Central memory CD8-positive, alpha-beta T cell (primary cell): ENCODE measurements around the gene LAMC2.

ENCODE experiments used
- ATAC-seq: fragments of 150-1000 bp; cut with Tn5 transposase; replicated peaks from 2 replicates; pipeline ENCODE4 v1.10.0; 2022; ENCODE audit warnings: mild to moderate bottlenecking, moderate FRiP score, moderate number of reproducible peaks; ENCODE audit not compliant: poor library complexity, severe bottlenecking; ENCODE audit errors: extremely low read depth
- DNase-seq, 2 donors: peaks; one replicate each; pipeline ENCODE4 v3.0.0; 2021; ENCODE audit warnings: low spot score in 2 of 2
- H3K27ac Mint-ChIP-seq: one replicate; pipeline ENCODE4 v1.8.0; 2022; ENCODE audit warnings: low read depth, mild to moderate bottlenecking, moderate library complexity, mixed read lengths
- H3K27me3 Mint-ChIP-seq: one replicate; pipeline ENCODE4 v1.8.0; 2022; ENCODE audit warnings: mixed read lengths
- H3K36me3 Mint-ChIP-seq: one replicate; pipeline ENCODE4 v1.8.0; 2022; ENCODE audit warnings: mild to moderate bottlenecking, moderate library complexity, mixed read lengths; ENCODE audit not compliant: insufficient read depth
- H3K4me1 Mint-ChIP-seq: one replicate; pipeline ENCODE4 v1.8.0; 2022; ENCODE audit warnings: mixed read lengths
- H3K4me3 Mint-ChIP-seq: one replicate; pipeline ENCODE4 v1.8.0; 2022; ENCODE audit warnings: mild to moderate bottlenecking, moderate library complexity, mixed read lengths
- H3K9me3 Mint-ChIP-seq: one replicate; pipeline ENCODE4 v1.8.0; 2022; ENCODE audit warnings: mixed read lengths

Gene LAMC2

GRCh38 chr1:183219616-183220009 is 33.5 kb downstream of the LAMC2 start:
- no peak overlapping the region for H3K27ac Mint-ChIP-seq
- H3K4me3 Mint-ChIP-seq: no peak overlapping the region
- H3K27me3 Mint-ChIP-seq: peaks cover 18% of the 10 kb centered on the region
- DNase-seq: no peak
- H3K4me1 Mint-ChIP-seq: peaks cover 6% of the 10 kb centered on the region
- H3K36me3 Mint-ChIP-seq: no peaks in the 10 kb centered on the region
- ATAC-seq: no peak
- no peaks in the 10 kb centered on the region for H3K9me3 Mint-ChIP-seq

- Mint-ChIP-seq H3K4me3 (no peak overlapping the region), H3K36me3 (peaks cover 2% of the 10 kb centered on the region), H3K9me3 (no peaks in the 10 kb centered on the region), H3K4me1 (peaks cover 6% of the 10 kb centered on the region), H3K27ac (no peak overlapping the region), H3K27me3 (peaks cover 13% of the 10 kb centered on the region)
- ATAC-seq (no peak), DNase-seq (no peak)
Measured at GRCh38 chr1:183222909-183223308, 36.8 kb downstream of the LAMC2 start.

- Mint-ChIP-seq H3K4me3 (no peak overlapping the region), H3K27ac (no peak overlapping the region), H3K36me3 (peaks cover 2% of the 10 kb centered on the region), H3K9me3 (no peaks in the 10 kb centered on the region), H3K27me3 (peaks cover 13% of the 10 kb centered on the region), H3K4me1 (peaks cover 6% of the 10 kb centered on the region)
- no peak for DNase-seq
- no peak for ATAC-seq
Measured at GRCh38 chr1:183223467-183223866, 37.4 kb downstream of the LAMC2 start.

GRCh38 chr1:183226361-183226760 is 40.3 kb downstream of the LAMC2 start:
- Mint-ChIP-seq H3K4me1 (no peaks in the 10 kb centered on the region), H3K9me3 (no peaks in the 10 kb centered on the region), H3K36me3 (peaks cover 2% of the 10 kb centered on the region), H3K27me3 (peaks cover 13% of the 10 kb centered on the region), H3K27ac (no peak overlapping the region), H3K4me3 (no peak overlapping the region)
- ATAC-seq: no peak
- no peak for DNase-seq

- Mint-ChIP-seq H3K36me3 (peaks cover 2% of the 10 kb centered on the region), H3K27ac (no peak overlapping the region), H3K4me3 (no peak overlapping the region), H3K4me1 (no peaks in the 10 kb centered on the region), H3K27me3 (peaks cover 13% of the 10 kb centered on the region), H3K9me3 (no peaks in the 10 kb centered on the region)
- DNase-seq: no peak
- no peak for ATAC-seq
Measured at GRCh38 chr1:183226963-183227362, 40.9 kb downstream of the LAMC2 start.

- no peak for ATAC-seq
Measured at GRCh38 chr1:183227422-183228346, 41.6 kb downstream of the LAMC2 start.

GRCh38 chr1:183228347-183229220 is 42.5 kb downstream of the LAMC2 start:
- Mint-ChIP-seq H3K36me3 (peaks cover 2% of the 10 kb centered on the region), H3K4me1 (no peaks in the 10 kb centered on the region), H3K4me3 (no peak overlapping the region), H3K27me3 (peaks cover 13% of the 10 kb centered on the region), H3K9me3 (no peaks in the 10 kb centered on the region), H3K27ac (no peak overlapping the region)
- DNase-seq (no peak), ATAC-seq (no peak)

More at GRCh38 chr1:183227422-183228346, 41.6 kb downstream of the LAMC2 start:
- Mint-ChIP-seq H3K9me3 (no peaks in the 10 kb centered on the region), H3K27me3 (peaks cover 13% of the 10 kb centered on the region), H3K27ac (no peak overlapping the region), H3K4me1 (no peaks in the 10 kb centered on the region), H3K36me3 (peaks cover 2% of the 10 kb centered on the region), H3K4me3 (no peak overlapping the region)
- no peak for DNase-seq

- H3K27me3 Mint-ChIP-seq: peaks cover 18% of the 10 kb centered on the region
- H3K27ac Mint-ChIP-seq: no peak overlapping the region
- H3K9me3 Mint-ChIP-seq: no peaks in the 10 kb centered on the region
- no peaks in the 10 kb centered on the region for H3K4me1 Mint-ChIP-seq
- H3K36me3 Mint-ChIP-seq: peaks cover 2% of the 10 kb centered on the region
- no peak for DNase-seq
- H3K4me3 Mint-ChIP-seq: no peak overlapping the region
- no peak for ATAC-seq
Measured at GRCh38 chr1:183230413-183230812, 44.3 kb downstream of the LAMC2 start.

GRCh38 chr1:183231545-183231944 is 45.5 kb downstream of the LAMC2 start:
- ATAC-seq: no peak
- peaks cover 2% of the 10 kb centered on the region for H3K36me3 Mint-ChIP-seq
- no peaks in the 10 kb centered on the region for H3K9me3 Mint-ChIP-seq
- H3K27ac Mint-ChIP-seq: no peak overlapping the region
- no peak overlapping the region for H3K4me3 Mint-ChIP-seq
- no peak for DNase-seq
- no peaks in the 10 kb centered on the region for H3K4me1 Mint-ChIP-seq
- peaks cover 22% of the 10 kb centered on the region for H3K27me3 Mint-ChIP-seq

- H3K4me3 Mint-ChIP-seq: no peak overlapping the region
- H3K36me3 Mint-ChIP-seq: no peaks in the 10 kb centered on the region
- H3K9me3 Mint-ChIP-seq: no peaks in the 10 kb centered on the region
- no peak overlapping the region for H3K27ac Mint-ChIP-seq
- H3K27me3 Mint-ChIP-seq: peaks cover 12% of the 10 kb centered on the region
- ATAC-seq (no peak), DNase-seq (no peak)
- H3K4me1 Mint-ChIP-seq: no peaks in the 10 kb centered on the region
Measured at GRCh38 chr1:183233113-183233512, 47.0 kb downstream of the LAMC2 start.

- no peak overlapping the region for H3K27ac Mint-ChIP-seq
- peaks cover 22% of the 10 kb centered on the region for H3K27me3 Mint-ChIP-seq
- DNase-seq: no peak
- H3K4me1 Mint-ChIP-seq: no peaks in the 10 kb centered on the region
- no peaks in the 10 kb centered on the region for H3K9me3 Mint-ChIP-seq
- H3K36me3 Mint-ChIP-seq: no peaks in the 10 kb centered on the region
- no peak overlapping the region for H3K4me3 Mint-ChIP-seq
- no peak for ATAC-seq
Measured at GRCh38 chr1:183234660-183235476, 48.8 kb downstream of the LAMC2 start.

GRCh38 chr1:183235503-183235902 is 49.4 kb downstream of the LAMC2 start:
- no peak for DNase-seq
- Mint-ChIP-seq H3K4me3 (no peak overlapping the region), H3K9me3 (no peaks in the 10 kb centered on the region), H3K36me3 (no peaks in the 10 kb centered on the region), H3K4me1 (no peaks in the 10 kb centered on the region), H3K27ac (no peak overlapping the region), H3K27me3 (peaks cover 28% of the 10 kb centered on the region)
- ATAC-seq: no peak
